Peyer's patch (tissue), 4 donors: ENCODE results near the gene CORO6.

Source experiments
- POLR2A ChIP-seq, 2 donors: fragments of 450-650 bp; IDR thresholded peaks; one replicate each; pipeline ENCODE4 v1.5.1; 2017; ENCODE audit warnings: antibody characterized with exemption in 2 of 2, mild to moderate bottlenecking in 2 of 2, moderate library complexity in 2 of 2
- TF ChIP-seq, protein P1 (sequence below), 6 experiments: fragments of 450-650 bp in 4 of 6; fragments of 200-600 bp in 2 of 6; sonication (generic) in 1 of 6; IDR thresholded peaks; one replicate each; pipeline ENCODE4 v1.5.1; 2017 to 2019; ENCODE audit warnings: antibody characterized with exemption in 6 of 6, mild to moderate bottlenecking in 3 of 6, moderate library complexity in 1 of 6

- no peak for TF ChIP-seq POLR2A (IDR thresholded peaks at IDR 0.05)
- TF ChIP-seq, protein P1, sequence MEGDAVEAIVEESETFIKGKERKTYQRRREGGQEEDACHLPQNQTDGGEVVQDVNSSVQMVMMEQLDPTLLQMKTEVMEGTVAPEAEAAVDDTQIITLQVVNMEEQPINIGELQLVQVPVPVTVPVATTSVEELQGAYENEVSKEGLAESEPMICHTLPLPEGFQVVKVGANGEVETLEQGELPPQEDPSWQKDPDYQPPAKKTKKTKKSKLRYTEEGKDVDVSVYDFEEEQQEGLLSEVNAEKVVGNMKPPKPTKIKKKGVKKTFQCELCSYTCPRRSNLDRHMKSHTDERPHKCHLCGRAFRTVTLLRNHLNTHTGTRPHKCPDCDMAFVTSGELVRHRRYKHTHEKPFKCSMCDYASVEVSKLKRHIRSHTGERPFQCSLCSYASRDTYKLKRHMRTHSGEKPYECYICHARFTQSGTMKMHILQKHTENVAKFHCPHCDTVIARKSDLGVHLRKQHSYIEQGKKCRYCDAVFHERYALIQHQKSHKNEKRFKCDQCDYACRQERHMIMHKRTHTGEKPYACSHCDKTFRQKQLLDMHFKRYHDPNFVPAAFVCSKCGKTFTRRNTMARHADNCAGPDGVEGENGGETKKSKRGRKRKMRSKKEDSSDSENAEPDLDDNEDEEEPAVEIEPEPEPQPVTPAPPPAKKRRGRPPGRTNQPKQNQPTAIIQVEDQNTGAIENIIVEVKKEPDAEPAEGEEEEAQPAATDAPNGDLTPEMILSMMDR (IDR thresholded peaks at IDR 0.05) = no peak
Observed at GRCh38 chr17:29577385-29578211, 45.1 kb downstream of the CORO6 start.
